GM12878 (cell line): Measurements from ENCODE around the gene ANKDD1A. TPM values are rescaled to one million over a fixed set of nuclear protein-coding genes. Genes with fewer than 3 reads are reported as not detected.

Source experiments
- ATAC-seq: fragments of 200-7000 bp; cut with Tn5 transposase; 3 replicates; pipeline ENCODE4 v1.9.1; 2020; ENCODE audit warnings: mild to moderate bottlenecking, moderate library complexity
- BruUV-seq: library from RNA; stranded (reverse); fragments of 400-500 nt; replicated peaks from 2 replicates; lab custom pipeline; 2021; lab: Mats Ljungman, UMichigan
- CTCF ChIA-PET: fragments of 300-600 bp; sonication (Branson Sonifier 250); formaldehyde crosslinking; extraction: SDS; loops from one replicate; lab custom pipeline; 2021; ENCODE audit warnings: inconsistent platforms; lab: Yijun Ruan, JAX
- POLR2A ChIA-PET: fragments of 350-600 bp; formaldehyde crosslinking; extraction: SDS; loops from one replicate; lab custom pipeline; 2021; ENCODE audit warnings: inconsistent platforms; lab: Charles Lee
- RAD21 ChIA-PET: fragments of 300-600 bp; sonication (Branson Sonifier 250); formaldehyde crosslinking; loops from one replicate; lab custom pipeline; 2023; ENCODE audit warnings: antibody characterized with exemption; ENCODE audit not compliant: unreplicated experiment; lab: Charles Lee
- SMC1A ChIA-PET: fragments of 300-600 bp; sonication (Branson Sonifier 250); formaldehyde crosslinking; loops from one replicate; lab custom pipeline; 2023; ENCODE audit not compliant: unreplicated experiment, uncharacterized antibody; lab: Charles Lee
- DNase-seq: peaks from one replicate; pipeline ENCODE4 v3.0.0-alpha.2; 2011; ENCODE audit warnings: low read depth, low spot score
- FAIRE-seq: peaks from 3 replicates; lab custom pipeline; 2011; peaks lifted over from hg19 to GRCh38; lab: Jason Lieb, UNC
- H2AFZ ChIP-seq: 2 replicates; pipeline ENCODE4 v1.6.0; 2011; ENCODE audit warnings: low read depth, low read length, control low read depth; ENCODE audit not compliant: control insufficient read depth
- H3K27ac ChIP-seq: 2 replicates; pipeline ENCODE4 v1.5.1; 2011; ENCODE audit warnings: control low read depth; ENCODE audit not compliant: control insufficient read depth, insufficient read depth
- H3K27me3 ChIP-seq, 2 experiments: replicated peaks in 1 of 2; 2 replicates each; pipeline versions ENCODE4 v1.6.0 to v1.6.1; 2011; ENCODE audit warnings: low read length in 1 of 2; ENCODE audit not compliant: control insufficient read depth in 2 of 2, insufficient read depth in 2 of 2
- H3K36me3 ChIP-seq, 2 experiments: 2 replicates each; pipeline ENCODE4 v1.5.1; 2011; ENCODE audit warnings: low read length in 1 of 2; ENCODE audit not compliant: control insufficient read depth in 2 of 2, insufficient read depth in 2 of 2
- H3K4me1 ChIP-seq: 2 replicates; pipeline ENCODE4 v1.6.1; 2011; ENCODE audit warnings: mild to moderate bottlenecking, low read length, moderate library complexity, mixed read lengths; ENCODE audit not compliant: control insufficient read depth, insufficient read depth
- H3K4me2 ChIP-seq: 2 replicates; pipeline ENCODE4 v1.6.0; 2011; ENCODE audit warnings: control low read depth; ENCODE audit not compliant: control insufficient read depth, insufficient read depth
- H3K4me3 ChIP-seq: fragments of 200-600 bp; sonication (generic); 2 replicates; pipeline ENCODE4 v1.5.1; 2016
- H3K79me2 ChIP-seq: 2 replicates; pipeline ENCODE4 v1.6.0; 2011; ENCODE audit warnings: low read length; ENCODE audit not compliant: control insufficient read depth, insufficient read depth
- H3K9ac ChIP-seq: 2 replicates; pipeline ENCODE4 v1.8.0; 2011; ENCODE audit warnings: low read length, control low read depth, mixed read lengths; ENCODE audit not compliant: control insufficient read depth, insufficient read depth
- H3K9me3 ChIP-seq: replicated peaks from 3 replicates; pipeline ENCODE4 v1.5.1; 2011; ENCODE audit warnings: mild to moderate bottlenecking, low read length; ENCODE audit not compliant: control insufficient read depth, insufficient read depth
- H4K20me1 ChIP-seq: 2 replicates; pipeline ENCODE4 v1.6.0; 2011; ENCODE audit not compliant: control insufficient read depth, insufficient read depth
- BCL11A ChIP-seq: IDR thresholded peaks from 2 replicates; pipeline ENCODE4 v1.6.1; 2011; ENCODE audit warnings: low read depth, low read length
- BCL3 ChIP-seq: IDR thresholded peaks from 2 replicates; pipeline ENCODE4 v1.6.1; 2011; ENCODE audit warnings: borderline replicate concordance, low read depth, mild to moderate bottlenecking, moderate library complexity, low read length; ENCODE audit not compliant: insufficient read depth, poor library complexity, severe bottlenecking
- EED ChIP-seq: sonication (generic); IDR thresholded peaks from 2 replicates; pipeline ENCODE4 v1.6.1; 2016; ENCODE audit warnings: antibody characterized with exemption, low read depth
- EP300 ChIP-seq, 2 experiments: fragments of 150-350 bp in 1 of 2; IDR thresholded peaks; 2 replicates each; pipeline ENCODE4 v1.6.1; 2011 to 2012; ENCODE audit warnings: low read depth in 2 of 2, low read length in 2 of 2, borderline replicate concordance in 1 of 2, improper control_type of control experiment in 1 of 2, inconsistent platforms in 1 of 2; ENCODE audit not compliant: control insufficient read depth in 1 of 2
- FOS ChIP-seq: IDR thresholded peaks from 3 replicates; pipeline ENCODE4 v1.6.1; 2011; ENCODE audit warnings: borderline replicate concordance; ENCODE audit not compliant: insufficient read length; ENCODE audit errors: extremely low read depth
- MEF2B ChIP-seq: fragments of 450-650 bp; IDR thresholded peaks from 2 replicates; pipeline ENCODE4 v1.6.1; 2018; ENCODE audit warnings: mild to moderate bottlenecking, moderate library complexity; ENCODE audit not compliant: partially characterized antibody, poor library complexity, severe bottlenecking
- NBN ChIP-seq: fragments of 450-650 bp; IDR thresholded peaks from 2 replicates; pipeline ENCODE4 v1.6.1; 2016
- PAX5 ChIP-seq: IDR thresholded peaks from 2 replicates; pipeline ENCODE4 v1.6.1; 2011; ENCODE audit warnings: low read depth, low read length, borderline replicate concordance
- PAX8 ChIP-seq: fragments of 450-650 bp; IDR thresholded peaks from 2 replicates; pipeline ENCODE4 v1.6.1; 2017; ENCODE audit warnings: mild to moderate bottlenecking, moderate library complexity
- RB1 ChIP-seq: fragments of 450-650 bp; formaldehyde crosslinking; IDR thresholded peaks from 2 replicates; pipeline ENCODE4 v1.6.1; 2017; ENCODE audit warnings: mild to moderate bottlenecking, borderline replicate concordance
- SP1 ChIP-seq: IDR thresholded peaks from one replicate; pipeline ENCODE4 v1.6.1; 2011; ENCODE audit warnings: low read depth, low read length
- TAF1 ChIP-seq: IDR thresholded peaks from 2 replicates; pipeline ENCODE4 v1.6.1; 2011; ENCODE audit warnings: mild to moderate bottlenecking, low read depth, low read length, borderline replicate concordance
- ZNF384 ChIP-seq: IDR thresholded peaks from 2 replicates; pipeline ENCODE4 v1.6.1; 2012; ENCODE audit warnings: low read depth, mild to moderate bottlenecking, low read length, improper control_type of control experiment, borderline replicate concordance
- WGBS: methylation state at CpG from one replicate; pipeline ENCODE4 v1.1.6; 2016; ENCODE audit warnings: low lambda C conversion rate; ENCODE audit not compliant: insufficient replicate concordance, insufficient coverage; ENCODE audit errors: missing lambda C conversion rate; 5-methylcytosine and 5-hydroxymethylcytosine counted together
- in situ Hi-C: fragments of 300-500 bp; cut with MboI; formaldehyde crosslinking; loops from 9 replicates; pipeline ENCODE4 v1.14.3; 2018; ENCODE audit warnings: mixed read lengths
- intact Hi-C: fragments of 100-400 bp; cut with micrococcal nuclease; formaldehyde crosslinking; loops from one replicate; pipeline ENCODE4 v1.14.2; 2022; ENCODE audit not compliant: unreplicated experiment
- polyA plus RNA-seq, 11 experiments: library from polyadenylated mRNA; depleted of rRNA in 4 of 11; unstranded in 6 of 11; stranded (reverse) in 5 of 11; fragments of >200 nt; fragmentation: Nextera tagmentation in 4 of 11; fragmentation: Illumina TruSeq in 1 of 11; extraction: Ambion mirVana in 4 of 11; extraction: Trizol in 1 of 11; gene quantifications; 1 replicate in 1 of 11; 2 replicates in 10 of 11; pipeline versions ENCODE4 v1.2.1 to v1.2.3, GENCODE V29; 2011 to 2016; ENCODE audit warnings: inconsistent platforms in 2 of 11, missing spikeins in 2 of 11, low read depth in 1 of 11
- total RNA-seq, 4 experiments: library from RNA; depleted of rRNA in 3 of 4; stranded (reverse); fragments of >200 nt in 3 of 4; fragmentation: Illumina TruSeq in 1 of 4; extraction: Trizol in 1 of 4; gene quantifications; 2 replicates each; pipeline versions ENCODE4 v1.2.1 to v1.2.3, GENCODE V29; 2013 to 2021
- TF ChIP-seq, protein P1 (sequence below): fragments of 450-650 bp; IDR thresholded peaks from 2 replicates; pipeline ENCODE4 v1.6.1; 2017; ENCODE audit warnings: antibody characterized with exemption, mild to moderate bottlenecking, moderate library complexity

Gene ANKDD1A
- total and polyA plus RNA-seq, 10 of the 15 experiments (the other 5 are each of a cell fraction or from before 2014, with no cell fraction given) = 1.5 to 6.6 (median 4.1) TPM

GRCh38 chr15:64987136-64987535 lies 75.4 kb downstream of the ANKDD1A start (continued):
- no peak for TF ChIP-seq BCL3
- TF ChIP-seq ZNF384 = no peak
- no peak for TF ChIP-seq SP1

- SMC1A ChIA-PET = interaction anchor here (0.6 to 1.3 kb wide), 4 partner anchors 11 to 531 kb away, joined by 3 to 6 read pairs (median 4); no protein-coding TSS in a partner anchor
- peak within 1 kb of the TSS; percentile 82 for H3K4me3 ChIP-seq
- FAIRE-seq = peak; percentile 94
- TF ChIP-seq EED (peak; percentile 62), PAX8 (no peak), BCL3 (peak; percentile 39), MEF2B (peak; percentile 99), NBN (peak; percentile 57), FOS (peak; percentile 66), EP300 (IDR thresholded peaks at IDR 0.05; ENCODE audit: borderline replicate concordance in 1 of 2, control insufficient read depth in 1 of 2, low read depth in 2 of 2, low read length in 2 of 2) (peak in 1 of 2 experiments; percentile 84; a peak in 2 of 4 replicates), RB1 (peak; percentile 86; the same call in 1 of the 2 replicates), TAF1 (peak; percentile 49; the same call in 1 of the 2 replicates), PAX5 (peak; percentile 21), BCL11A (peak; percentile 40; the same call in 1 of the 2 replicates)
- TF ChIP-seq, protein P1, sequence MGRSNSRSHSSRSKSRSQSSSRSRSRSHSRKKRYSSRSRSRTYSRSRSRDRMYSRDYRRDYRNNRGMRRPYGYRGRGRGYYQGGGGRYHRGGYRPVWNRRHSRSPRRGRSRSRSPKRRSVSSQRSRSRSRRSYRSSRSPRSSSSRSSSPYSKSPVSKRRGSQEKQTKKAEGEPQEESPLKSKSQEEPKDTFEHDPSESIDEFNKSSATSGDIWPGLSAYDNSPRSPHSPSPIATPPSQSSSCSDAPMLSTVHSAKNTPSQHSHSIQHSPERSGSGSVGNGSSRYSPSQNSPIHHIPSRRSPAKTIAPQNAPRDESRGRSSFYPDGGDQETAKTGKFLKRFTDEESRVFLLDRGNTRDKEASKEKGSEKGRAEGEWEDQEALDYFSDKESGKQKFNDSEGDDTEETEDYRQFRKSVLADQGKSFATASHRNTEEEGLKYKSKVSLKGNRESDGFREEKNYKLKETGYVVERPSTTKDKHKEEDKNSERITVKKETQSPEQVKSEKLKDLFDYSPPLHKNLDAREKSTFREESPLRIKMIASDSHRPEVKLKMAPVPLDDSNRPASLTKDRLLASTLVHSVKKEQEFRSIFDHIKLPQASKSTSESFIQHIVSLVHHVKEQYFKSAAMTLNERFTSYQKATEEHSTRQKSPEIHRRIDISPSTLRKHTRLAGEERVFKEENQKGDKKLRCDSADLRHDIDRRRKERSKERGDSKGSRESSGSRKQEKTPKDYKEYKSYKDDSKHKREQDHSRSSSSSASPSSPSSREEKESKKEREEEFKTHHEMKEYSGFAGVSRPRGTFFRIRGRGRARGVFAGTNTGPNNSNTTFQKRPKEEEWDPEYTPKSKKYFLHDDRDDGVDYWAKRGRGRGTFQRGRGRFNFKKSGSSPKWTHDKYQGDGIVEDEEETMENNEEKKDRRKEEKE = 0 out of 2 replicates have a peak, but pooled peaks have one; percentile 15
These were observed 77.9 kb downstream of the ANKDD1A start, which contains the start of gene SPG21 for GRCh38 chr15:64989416-64990167. TSS of gene SPG21 (minus strand) at chr15:64989914. CDS start at chr15:64983569, 6,345 bp downstream.

More at GRCh38 chr15:64989416-64990167, 77.9 kb downstream of the ANKDD1A start, which contains the start of gene SPG21:
- ATAC-seq (peak; percentile 95), DNase-seq (peak; percentile 91)
- H3K9me3 ChIP-seq = no peaks in the 10 kb centered on the region
- RAD21 ChIA-PET = interaction anchor here (1.0 to 2.3 kb wide), 3 partner anchors 19 to 112 kb away, joined by 3 to 6 read pairs (median 5); no protein-coding TSS in a partner anchor
- intact Hi-C loops = loop anchor here (2.0 to 10.0 kb wide), 3 partner anchors 39 to 165 kb away; partner anchors contain the start of genes MTFMT and PIF1
- no peaks in the 10 kb centered on the region for H4K20me1 ChIP-seq
- H3K27ac ChIP-seq = peak within 1 kb of the TSS; percentile 92
- H3K27me3 ChIP-seq = no peaks in the 10 kb centered on the region
- CTCF ChIA-PET = interaction anchor here (0.6 to 1.3 kb wide), 3 partner anchors 12 to 179 kb away, joined by 3 read pairs; no protein-coding TSS in a partner anchor
- POLR2A ChIA-PET = interaction anchor here (0.6 to 1.3 kb wide), 9 partner anchors 10 to 760 kb away, joined by 3 to 9 read pairs (median 3); partner anchors contain the start of gene TRIP4
- H3K4me2 ChIP-seq = peak within 1 kb of the TSS; percentile 88
- no TSS peak for BruUV-seq
- H2AFZ ChIP-seq = peak within 1 kb of the TSS; percentile 91
- H3K4me1 ChIP-seq = peaks cover 4% of the 10 kb centered on the region
- H3K36me3 ChIP-seq = no peaks in the 10 kb centered on the region
- peaks cover 33% of the 10 kb centered on the region for H3K79me2 ChIP-seq
- peak within 1 kb of the TSS; percentile 98 for H3K9ac ChIP-seq
- 2% methylated on average over 66 of the region's 75 CpGs for WGBS
- in situ Hi-C loops = no loop called here
